HG03571 (cell line): ENCODE measurements around the gene CERCAM.
"Not testable (repeated sequence)": the region's sequence is repeated elsewhere in the genome, so short reads cannot be mapped to it uniquely, and the experiment has no call there.

Experiments used
- ATAC-seq: cut with Tn5 transposase; IDR thresholded peaks from one replicate; pipeline ENCODE4 v1.9.1; 2021; ENCODE audit not compliant: unreplicated experiment

The CERCAM gene

DNA sequence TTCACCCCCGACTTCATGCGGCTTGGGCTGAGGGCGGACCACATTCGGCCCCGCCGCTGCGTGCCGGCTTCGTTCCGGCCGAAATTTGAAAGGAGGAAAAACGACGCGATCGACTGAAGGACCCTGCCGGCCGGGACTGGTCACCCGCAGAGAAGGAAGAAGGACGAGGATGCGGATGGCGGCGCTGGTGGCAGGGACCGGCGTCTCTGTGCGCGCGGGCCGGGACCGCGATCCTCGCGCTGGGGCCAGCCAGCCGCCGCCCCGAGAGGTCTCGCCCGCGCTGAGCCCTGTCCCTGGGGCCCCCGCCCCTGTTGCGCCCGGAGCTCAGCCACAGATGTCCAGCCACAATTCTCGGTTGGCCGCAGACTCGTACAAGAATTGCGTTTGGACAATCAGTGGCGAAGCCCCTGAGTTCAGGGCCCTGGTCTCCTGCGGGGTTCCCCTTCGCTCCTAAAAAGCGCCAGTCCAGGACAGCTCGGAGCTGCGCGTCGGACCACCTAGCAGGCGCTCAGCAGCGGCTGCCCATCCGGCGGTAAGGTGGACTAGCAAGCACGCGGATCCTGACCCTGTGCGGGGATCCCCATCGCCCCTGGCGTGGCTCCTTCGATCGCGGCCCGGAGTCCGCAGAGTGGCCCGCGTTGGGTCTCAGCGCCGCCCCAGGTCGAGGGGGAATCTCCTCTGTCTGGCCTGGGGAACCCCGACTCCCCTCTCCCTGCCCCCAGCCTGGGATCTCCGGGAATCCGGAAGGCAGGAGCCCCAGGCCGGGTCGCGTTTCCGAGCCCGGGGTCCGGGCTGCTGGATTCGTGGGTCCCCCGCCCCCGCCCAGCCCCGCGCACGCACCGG is 28.1 kb upstream of the CERCAM start:
- no peak for ATAC-seq

GRCh38 chr9:128393145-128393775 is 27.4 kb upstream of the CERCAM start:
- ATAC-seq, result no peak

DNA sequence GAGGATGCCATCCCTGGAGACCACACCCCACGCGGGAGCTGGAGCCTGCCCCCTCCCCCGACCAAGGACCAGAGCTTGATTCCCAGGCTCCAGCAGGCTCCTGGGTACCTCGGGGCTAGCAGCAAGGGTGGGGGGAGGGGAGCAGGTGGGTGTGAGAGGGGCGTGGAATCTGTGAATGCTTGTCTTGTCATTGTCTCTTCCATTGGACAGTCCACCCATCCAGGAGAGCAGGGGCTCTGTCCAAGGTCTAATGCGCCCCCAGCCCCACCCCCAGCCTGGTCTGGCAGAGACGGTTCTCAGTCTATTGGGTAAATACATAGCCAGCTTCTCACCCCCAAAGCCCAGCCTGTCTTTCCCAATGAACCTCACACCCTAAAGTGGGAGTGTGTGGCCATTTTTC is 26.7 kb upstream of the CERCAM start:
- ATAC-seq, result no peak

- ATAC-seq, result no peak
These were observed 26.1 kb upstream of the CERCAM start for GRCh38 chr9:128394379-128395168.

GRCh38 chr9:128396970-128397613 is 23.6 kb upstream of the CERCAM start:
- no peak for ATAC-seq

DNA sequence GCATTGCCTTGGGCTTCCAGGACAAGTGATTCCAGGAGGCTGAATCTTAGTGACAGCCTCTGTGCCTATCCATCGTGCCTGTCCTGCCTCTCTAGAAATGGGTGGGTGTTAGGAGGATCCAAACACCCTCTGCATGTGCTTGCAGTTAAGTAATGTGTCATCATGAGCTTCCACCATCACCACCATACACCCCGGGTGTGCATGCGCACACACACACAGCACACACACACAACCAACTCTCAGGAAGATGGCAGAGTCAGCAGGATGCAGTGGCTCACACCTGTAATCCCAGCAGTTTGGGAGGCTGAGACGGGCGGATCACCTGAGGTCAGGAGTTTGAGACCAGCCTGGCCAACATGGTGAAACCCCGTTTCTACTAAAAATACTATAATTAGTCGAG is 22.8 kb upstream of the CERCAM start:
- ATAC-seq, result no peak

GRCh38 chr9:128399861-128400260 is 20.8 kb upstream of the CERCAM start:
- ATAC-seq, result no peak

DNA sequence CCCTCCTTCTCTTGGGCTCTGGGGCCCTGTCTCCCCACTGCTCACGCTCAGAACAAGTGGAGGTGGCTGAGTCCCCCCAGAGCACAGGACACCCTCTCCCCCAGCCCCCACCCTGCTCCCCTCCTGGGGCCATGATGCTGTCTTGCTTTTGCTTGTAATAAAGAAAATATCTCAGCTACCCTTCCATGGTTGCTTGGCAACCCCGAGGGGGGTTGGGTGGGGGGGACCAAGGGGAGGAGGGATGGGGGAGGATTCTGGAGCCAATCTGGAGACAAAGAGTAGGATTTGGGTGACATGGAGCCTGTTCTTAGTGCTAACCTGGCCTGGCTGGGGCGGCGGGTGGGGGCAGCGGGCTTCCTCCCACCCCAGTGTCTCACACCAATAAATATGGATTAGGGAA is 16.1 kb upstream of the CERCAM start:
- no peak for ATAC-seq

GRCh38 chr9:128405077-128405779 is 15.4 kb upstream of the CERCAM start:
- no peak for ATAC-seq

DNA sequence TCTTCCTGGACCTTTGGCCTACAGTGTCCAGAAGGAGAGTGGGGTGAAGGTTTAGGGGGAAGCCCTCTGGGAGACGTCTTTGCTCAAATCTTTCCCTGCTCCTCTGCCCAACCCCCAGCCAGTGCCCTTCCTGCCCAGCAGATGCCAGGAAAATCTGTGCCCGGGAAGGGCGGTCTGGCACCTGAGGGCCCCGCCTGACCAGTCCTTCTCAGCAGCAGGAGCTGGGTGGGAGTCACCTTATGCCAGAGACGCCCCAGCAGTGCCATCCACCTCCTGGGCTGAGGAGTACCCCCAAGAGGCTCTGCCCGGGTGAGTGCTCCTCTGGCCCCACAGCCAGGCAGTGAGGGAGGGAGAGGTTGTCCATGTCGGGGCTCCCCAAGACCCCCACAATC is 14.9 kb upstream of the CERCAM start:
- ATAC-seq, result no peak

GRCh38 chr9:128406848-128407391 is 13.7 kb upstream of the CERCAM start:
- no peak for ATAC-seq

- no peak for ATAC-seq
These were observed 11.7 kb upstream of the CERCAM start for GRCh38 chr9:128408963-128409431.

GRCh38 chr9:128409450-128409849 is 11.2 kb upstream of the CERCAM start:
- ATAC-seq, result no peak

DNA sequence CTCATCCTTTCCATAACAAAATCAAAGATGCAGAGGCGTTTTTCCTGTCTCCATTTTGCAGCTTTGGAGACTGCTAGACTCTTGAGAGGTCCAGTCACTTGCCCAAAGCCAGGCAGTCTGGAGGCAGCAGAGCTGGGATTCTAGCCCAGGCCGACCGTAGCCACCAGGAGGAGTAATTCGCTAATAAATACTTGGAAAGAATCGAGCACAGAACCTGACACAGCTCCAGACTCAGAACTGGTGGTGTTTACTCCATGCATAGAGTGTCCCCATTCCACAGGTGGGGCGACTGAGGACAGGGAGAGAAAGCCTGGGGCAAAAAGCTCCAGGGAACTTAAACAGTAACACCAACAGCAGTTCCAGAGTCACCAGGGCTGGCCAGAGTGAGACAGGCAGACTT is 10.7 kb upstream of the CERCAM start:
- no peak for ATAC-seq

- no peak for ATAC-seq
These were observed 9.1 kb upstream of the CERCAM start for GRCh38 chr9:128411364-128412119.

GRCh38 chr9:128412120-128412790 is 8.4 kb upstream of the CERCAM start:
- ATAC-seq, result no peak

DNA sequence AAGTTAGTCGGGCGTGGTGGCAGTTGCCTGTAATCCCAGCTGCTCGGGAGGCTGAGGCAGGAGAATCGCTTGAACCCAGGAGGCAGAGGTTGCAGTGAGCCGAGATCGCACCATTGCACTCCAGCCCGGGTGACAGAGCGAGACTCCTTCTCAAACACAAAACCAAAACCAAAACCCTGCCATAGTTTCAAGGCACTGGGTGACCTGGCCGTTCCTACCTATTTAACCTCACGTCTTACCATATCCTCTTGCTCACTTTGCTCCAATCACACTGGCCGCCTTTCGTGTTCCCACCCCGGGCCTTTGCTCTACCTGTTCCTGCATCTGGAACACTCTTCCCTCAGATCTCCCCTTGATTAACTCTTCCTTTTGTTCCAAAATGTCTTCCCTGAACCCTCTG is 6.9 kb upstream of the CERCAM start:
- not testable (repeated sequence) for ATAC-seq

DNA sequence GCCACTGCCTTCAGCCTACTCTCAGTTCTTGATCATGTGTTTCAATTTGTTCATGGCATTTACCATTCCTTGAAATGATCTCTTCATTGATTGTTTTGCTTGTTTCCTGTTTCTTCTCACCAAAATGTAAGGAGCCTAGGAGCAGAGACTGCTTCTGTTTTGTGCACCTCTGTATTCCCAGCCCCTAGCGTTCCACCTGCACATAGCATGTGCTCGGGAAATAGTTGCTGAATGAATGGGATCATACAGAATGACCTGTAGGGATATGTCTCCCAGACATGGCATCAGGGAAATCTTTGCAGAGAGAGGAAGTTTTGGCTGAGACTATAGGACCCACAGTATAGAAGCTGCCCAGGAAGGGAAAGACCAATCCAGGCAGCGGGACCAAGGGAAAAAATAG is 6.2 kb upstream of the CERCAM start:
- no peak for ATAC-seq

- ATAC-seq, result no peak
These were observed 5.4 kb upstream of the CERCAM start for GRCh38 chr9:128415281-128415680.
